ENCODE results near the gene ZZZ3.

GRCh38 chr1:77668924-77669449 is 13.5 kb downstream of the ZZZ3 start:
- TF ChIP-seq BHLHE40 (IDR thresholded peaks at IDR 0.05; ENCODE audit: low read length) = no peak
- TF ChIP-seq CTCF (CRISPR knock-in tag; IDR thresholded peaks at IDR 0.05) = no peak
- no peak for TF ChIP-seq REST (IDR thresholded peaks at IDR 0.05; ENCODE audit: borderline replicate concordance in 1 of 2, low read depth in 1 of 2, low read length in 2 of 2)
- TF ChIP-seq POLR2A (IDR thresholded peaks at IDR 0.05; ENCODE audit: insufficient read depth in 1 of 2, low read depth in 2 of 2, low read length in 2 of 2) = no peak
- no peak for TF ChIP-seq ZNF776 (CRISPR knock-in tag; IDR thresholded peaks at IDR 0.05)
- no peak for TF ChIP-seq NR2F1 (CRISPR knock-in tag; IDR thresholded peaks at IDR 0.05)
- no peak for TF ChIP-seq CCAR2 (optimal IDR thresholded peaks at IDR 0.05; ENCODE audit: low read depth, low read length)
- no peak for TF ChIP-seq U2AF1 (optimal IDR thresholded peaks at IDR 0.05; ENCODE audit: low read depth, low read length)
- TF ChIP-seq MZF1 (CRISPR knock-in tag; IDR thresholded peaks at IDR 0.05; ENCODE audit: borderline replicate concordance) = no peak

Measured in HepG2 (cell line).